HCT116 (cell line): Measurements from ENCODE around the gene DOK7. TPM values are rescaled to one million over a fixed set of nuclear protein-coding genes. Genes with fewer than 3 reads are reported as not detected.
"Not testable (repeated sequence)": the region's sequence is repeated elsewhere in the genome, so short reads cannot be mapped to it uniquely, and the experiment has no call there.

Source experiments
- ATAC-seq: fragments of 200-7000 bp; cut with Tn5 transposase; 2 replicates; pipeline ENCODE4 v1.9.1; 2020; ENCODE audit warnings: mild to moderate bottlenecking, moderate library complexity
- BruUV-seq: library from RNA; stranded (reverse); fragments of 400-500 nt; replicated peaks from 2 replicates; lab custom pipeline; 2021; lab: Mats Ljungman, UMichigan
- CTCF ChIA-PET: fragments of 300-600 bp; sonication (Branson Sonifier 250); formaldehyde crosslinking; loops from one replicate; lab custom pipeline; 2021; ENCODE audit warnings: antibody characterized with exemption; lab: Charles Lee
- POLR2A ChIA-PET: fragments of 300-600, 350-600 bp; sonication (Branson Sonifier 250); formaldehyde crosslinking; loops from one replicate; lab custom pipeline; 2021; ENCODE audit warnings: antibody characterized with exemption; lab: Charles Lee
- RAD21 ChIA-PET, 2 experiments: fragments of 300-600 bp; sonication (Branson Sonifier 250); formaldehyde crosslinking; loops; one replicate each; lab custom pipeline; 2023; ENCODE audit warnings: low total read pairs in 2 of 2; ENCODE audit not compliant: uncharacterized antibody in 2 of 2, unreplicated experiment in 2 of 2, low non-redundant PET in 1 of 2; lab: Charles Lee
- DNase-seq: peaks from one replicate; pipeline ENCODE4 v3.0.0-alpha.2; 2010; ENCODE audit warnings: low read depth, low spot score
- H2AFZ ChIP-seq: fragments of 200-600 bp; shearing (Covaris generic), sonication (generic); 2 replicates; pipeline ENCODE4 v1.6.1; 2017; ENCODE audit warnings: low read depth, mixed run types, mixed read lengths, antibody characterized with exemption, low read length; ENCODE audit not compliant: poor library complexity, severe bottlenecking
- H3K27ac ChIP-seq: 2 replicates; pipeline ENCODE4 v1.5.1; 2012; ENCODE audit warnings: low read depth, low read length
- H3K27me3 ChIP-seq: fragments of 200-600 bp; sonication (generic); 2 replicates; pipeline ENCODE4 v1.6.1; 2016; ENCODE audit warnings: mixed run types, low read length, mixed read lengths; ENCODE audit not compliant: insufficient read depth
- H3K36me3 ChIP-seq, 2 experiments: fragments of 200-500 bp in 1 of 2; fragments of 200-600 bp in 1 of 2; sonication (Bioruptor generic) in 1 of 2; sonication (generic) in 1 of 2; 2 replicates each; pipeline versions ENCODE4 v1.5.1 to v1.6.1; 2014 to 2016; ENCODE audit warnings: low read length in 2 of 2, inconsistent platforms in 1 of 2, mixed read lengths in 1 of 2, mixed run types in 1 of 2; ENCODE audit not compliant: insufficient read depth in 2 of 2, control insufficient read depth in 1 of 2
- H3K4me1 ChIP-seq, 2 experiments: fragments of 200-600 bp in 1 of 2; sonication (generic) in 1 of 2; 2 replicates each; pipeline versions ENCODE4 v1.5.1 to v1.6.1; 2012 to 2017; ENCODE audit warnings: low read length in 2 of 2, inconsistent platforms in 1 of 2, mild to moderate bottlenecking in 1 of 2, mixed read lengths in 1 of 2, mixed run types in 1 of 2, moderate library complexity in 1 of 2; ENCODE audit not compliant: insufficient read depth in 2 of 2, control insufficient read depth in 1 of 2
- H3K4me2 ChIP-seq: fragments of 200-600 bp; sonication (generic); 2 replicates; pipeline ENCODE4 v1.6.1; 2017; ENCODE audit warnings: mixed run types, low read length, mixed read lengths
- H3K4me3 ChIP-seq, 2 experiments: fragments of 200-600 bp in 1 of 2; sonication (generic) in 1 of 2; replicated peaks in 1 of 2; 2 replicates each; pipeline ENCODE4 v1.5.1; 2011 to 2016; ENCODE audit warnings: low read length in 2 of 2, control low read depth in 1 of 2, low read depth in 1 of 2, mild to moderate bottlenecking in 1 of 2, mixed read lengths in 1 of 2, mixed run types in 1 of 2
- H3K79me2 ChIP-seq: fragments of 200-600 bp; sonication (generic); 2 replicates; pipeline ENCODE4 v1.6.1; 2017; ENCODE audit warnings: mild to moderate bottlenecking, mixed run types, low read length, moderate library complexity, mixed read lengths; ENCODE audit not compliant: insufficient read depth
- H3K9ac ChIP-seq: fragments of 200-600 bp; sonication (generic); 2 replicates; pipeline ENCODE4 v1.6.1; 2016; ENCODE audit warnings: low read length, mixed read lengths
- H3K9me2 ChIP-seq: fragments of 200-600 bp; sonication (generic), shearing (Covaris generic); 2 replicates; pipeline ENCODE4 v1.6.1; 2017; ENCODE audit warnings: mixed run types, mild to moderate bottlenecking, moderate library complexity; ENCODE audit not compliant: insufficient read depth
- H3K9me3 ChIP-seq, 2 experiments: fragments of 200-500 bp in 1 of 2; fragments of 200-600 bp in 1 of 2; sonication (Bioruptor generic) in 1 of 2; sonication (generic) in 1 of 2; 2 replicates each; pipeline ENCODE4 v1.6.1; 2014 to 2017; ENCODE audit warnings: low read length in 2 of 2, mixed read lengths in 2 of 2, inconsistent platforms in 1 of 2, low read depth in 1 of 2, mild to moderate bottlenecking in 1 of 2, mixed run types in 1 of 2, moderate library complexity in 1 of 2; ENCODE audit not compliant: control insufficient read depth in 1 of 2, insufficient read depth in 1 of 2
- H4K20me1 ChIP-seq: fragments of 200-600 bp; sonication (generic), shearing (Covaris generic); 2 replicates; pipeline ENCODE4 v1.6.1; 2017; ENCODE audit warnings: mixed run types, mild to moderate bottlenecking, moderate library complexity; ENCODE audit not compliant: insufficient read depth
- ATF3 ChIP-seq: IDR thresholded peaks from 2 replicates; pipeline ENCODE4 v1.6.1; 2012
- CBX3 ChIP-seq: IDR thresholded peaks from 2 replicates; pipeline ENCODE4 v1.6.1; 2012; ENCODE audit warnings: low read depth
- CEBPB ChIP-seq: IDR thresholded peaks from 2 replicates; pipeline ENCODE4 v1.6.1; 2012; ENCODE audit warnings: low read depth
- ELF1 ChIP-seq: IDR thresholded peaks from 2 replicates; pipeline ENCODE4 v1.6.1; 2012; ENCODE audit warnings: low read depth, borderline replicate concordance
- FOSL1 ChIP-seq: IDR thresholded peaks from 2 replicates; pipeline ENCODE4 v1.6.1; 2012; ENCODE audit warnings: low read depth
- POLR2A ChIP-seq: IDR thresholded peaks from 2 replicates; pipeline ENCODE4 v1.7.0; 2011; ENCODE audit warnings: borderline replicate concordance; ENCODE audit not compliant: insufficient read depth, insufficient read length; ENCODE audit errors: extremely low read depth
- POLR2AphosphoS5 ChIP-seq: IDR thresholded peaks from 2 replicates; pipeline ENCODE4 v1.6.1; 2011; ENCODE audit warnings: mild to moderate bottlenecking, low read depth, low read length, moderate library complexity
- SRF ChIP-seq: IDR thresholded peaks from 2 replicates; pipeline ENCODE4 v1.6.1; 2012; ENCODE audit warnings: low read depth
- TCF7L2 ChIP-seq: IDR thresholded peaks from 2 replicates; pipeline ENCODE4 v1.7.0; 2011; ENCODE audit warnings: borderline replicate concordance, inconsistent platforms; ENCODE audit not compliant: insufficient read depth, insufficient read length; ENCODE audit errors: extremely low read depth
- YY1 ChIP-seq: IDR thresholded peaks from 2 replicates; pipeline ENCODE4 v1.6.1; 2011; ENCODE audit warnings: low read length, low read depth, moderate library complexity, mild to moderate bottlenecking; ENCODE audit not compliant: insufficient replicate concordance; ENCODE audit errors: extremely low read depth
- ZBTB33 ChIP-seq: IDR thresholded peaks from 2 replicates; pipeline ENCODE4 v1.6.1; 2011; ENCODE audit warnings: mild to moderate bottlenecking, low read length, moderate library complexity; ENCODE audit not compliant: insufficient replicate concordance; ENCODE audit errors: extremely low read depth
- ZFX ChIP-seq: fragments of 450-650 bp; IDR thresholded peaks from 2 replicates; pipeline ENCODE4 v1.6.1; 2017
- intact Hi-C: fragments of 100-400 bp; cut with micrococcal nuclease; formaldehyde crosslinking; loops from 2 replicates; pipeline ENCODE4 v1.10.0; 2022
- total RNA-seq: library from RNA; stranded (reverse); gene quantifications from one replicate; pipeline ENCODE4 v1.2.1, GENCODE V29; 2021; ENCODE audit not compliant: unreplicated experiment

Gene DOK7
- total RNA-seq, 1 experiment from 2014 or later = 2.4 TPM

GRCh38 chr4:3458371-3458770 is 4.7 kb upstream of the DOK7 start:
- no peaks in the 10 kb centered on the region for H3K9me2 ChIP-seq
- DNase-seq (no peak), ATAC-seq (no peak)
- no peaks in the 10 kb centered on the region for H3K79me2 ChIP-seq
- H3K4me1 ChIP-seq = peaks cover 4 to 7% of the 10 kb centered on the region in 2 experiments; a peak in 2 of 4 replicates
- TF ChIP-seq YY1 (no peak), POLR2A (no peak), CEBPB (no peak), FOSL1 (no peak), POLR2AphosphoS5 (no peak), TCF7L2 (no peak), ELF1 (no peak), SRF (no peak), ZBTB33 (no peak), ZFX (no peak), ATF3 (no peak), CBX3 (no peak)
- no peak overlapping the region for H3K9ac ChIP-seq
- no peaks in the 10 kb centered on the region for H3K9me3 ChIP-seq
- no peak overlapping the region for H3K27ac ChIP-seq
- H3K27me3 ChIP-seq = no peaks in the 10 kb centered on the region
- H3K4me2 ChIP-seq = no peak overlapping the region
- H3K4me3 ChIP-seq = no peak overlapping the region
- intact Hi-C loops = no loop called here
- POLR2A ChIA-PET = no interaction called here
- BruUV-seq = no TSS peak
- no peaks in the 10 kb centered on the region for H4K20me1 ChIP-seq
- no peak overlapping the region for H2AFZ ChIP-seq
- RAD21 ChIA-PET = no interaction called here
- no peaks in the 10 kb centered on the region for H3K36me3 ChIP-seq
- CTCF ChIA-PET = no interaction called here

- RAD21 ChIA-PET, CTCF ChIA-PET: not testable (repeated sequence)
Observed at GRCh38 chr4:3459156-3459555, 4.0 kb upstream of the DOK7 start.

More at GRCh38 chr4:3459156-3459555, 4.0 kb upstream of the DOK7 start:
- H3K9me3 ChIP-seq, intact Hi-C loops, BruUV-seq, H3K9me2 ChIP-seq, H2AFZ ChIP-seq, H3K27me3 ChIP-seq, H3K9ac ChIP-seq, H3K79me2 ChIP-seq, H4K20me1 ChIP-seq, DNase-seq, H3K4me3 ChIP-seq, H3K27ac ChIP-seq, POLR2A ChIA-PET, ATAC-seq, H3K4me2 ChIP-seq, H3K36me3 ChIP-seq: not testable (repeated sequence)
- H3K4me1 ChIP-seq = peaks cover 4 to 10% of the 10 kb centered on the region in 2 experiments; a peak in 2 of 4 replicates
